22Rv1 (cell line): Measurements from ENCODE around the gene CHST8.

Source experiments
- ZFX ChIP-seq: fragments of 450-650 bp; IDR thresholded peaks from 2 replicates; pipeline ENCODE4 v1.6.1; 2017; ENCODE audit warnings: antibody characterized with exemption, borderline replicate concordance
- TF ChIP-seq, protein P1 (sequence below): fragments of 450-650 bp; IDR thresholded peaks from 2 replicates; pipeline ENCODE4 v1.5.1; 2017; ENCODE audit warnings: mild to moderate bottlenecking

DNA sequence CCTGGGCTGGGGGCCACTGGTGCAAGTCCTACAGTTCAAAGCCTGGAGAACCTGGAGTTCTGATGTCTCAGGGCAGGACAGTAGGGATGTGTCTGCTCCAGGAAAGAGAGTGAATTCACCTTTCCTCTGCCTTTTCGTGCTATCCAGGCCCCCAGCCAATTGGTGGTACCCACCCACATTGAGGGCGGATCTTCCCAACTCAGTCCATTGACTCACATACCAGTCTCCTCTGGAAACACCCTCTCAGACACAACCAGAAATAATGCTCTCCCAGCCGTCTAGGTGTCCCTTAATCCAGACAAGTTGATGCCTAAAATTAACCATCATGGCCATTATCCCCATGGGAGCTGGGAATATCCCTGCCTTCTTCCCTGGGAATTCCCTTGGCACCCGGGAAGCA, 38.8 kb upstream of the CHST8 start:
- TF ChIP-seq, protein P1, sequence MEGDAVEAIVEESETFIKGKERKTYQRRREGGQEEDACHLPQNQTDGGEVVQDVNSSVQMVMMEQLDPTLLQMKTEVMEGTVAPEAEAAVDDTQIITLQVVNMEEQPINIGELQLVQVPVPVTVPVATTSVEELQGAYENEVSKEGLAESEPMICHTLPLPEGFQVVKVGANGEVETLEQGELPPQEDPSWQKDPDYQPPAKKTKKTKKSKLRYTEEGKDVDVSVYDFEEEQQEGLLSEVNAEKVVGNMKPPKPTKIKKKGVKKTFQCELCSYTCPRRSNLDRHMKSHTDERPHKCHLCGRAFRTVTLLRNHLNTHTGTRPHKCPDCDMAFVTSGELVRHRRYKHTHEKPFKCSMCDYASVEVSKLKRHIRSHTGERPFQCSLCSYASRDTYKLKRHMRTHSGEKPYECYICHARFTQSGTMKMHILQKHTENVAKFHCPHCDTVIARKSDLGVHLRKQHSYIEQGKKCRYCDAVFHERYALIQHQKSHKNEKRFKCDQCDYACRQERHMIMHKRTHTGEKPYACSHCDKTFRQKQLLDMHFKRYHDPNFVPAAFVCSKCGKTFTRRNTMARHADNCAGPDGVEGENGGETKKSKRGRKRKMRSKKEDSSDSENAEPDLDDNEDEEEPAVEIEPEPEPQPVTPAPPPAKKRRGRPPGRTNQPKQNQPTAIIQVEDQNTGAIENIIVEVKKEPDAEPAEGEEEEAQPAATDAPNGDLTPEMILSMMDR: no peak
- TF ChIP-seq ZFX: no peak
